ENCODE data around the gene GDF7. TPM values are rescaled to one million over a fixed set of nuclear protein-coding genes. Genes with fewer than 3 reads are reported as not detected.

The GDF7 gene
- total and polyA plus RNA-seq, 2 of the 4 experiments (the other 2 are of a cell fraction): under 0.01 to 0.02 TPM

- CTCF ChIA-PET: no interaction called here
- H2BK20ac ChIP-seq (ENCODE audit: low read depth, low read length): no peak overlapping the region
- no peak overlapping the region for H3K56ac ChIP-seq (ENCODE audit: extremely low read depth, insufficient read depth, low read length)
- dilution Hi-C loops (cut with HindIII; ENCODE audit: low sequenced_read_pairs, unreplicated experiment) (no loop called here), intact Hi-C loops (cut with micrococcal nuclease) (no loop called here), in situ Hi-C loops (cut with MboI; ENCODE audit: low sequenced_read_pairs) (no loop called here)
- H2AFZ ChIP-seq (replicated peaks; ENCODE audit: low read length, poor library complexity): no peak overlapping the region
- no peak overlapping the region for H3K4me2 ChIP-seq (ENCODE audit: low read depth, low read length)
- H3K14ac ChIP-seq (replicated peaks; ENCODE audit: low read depth, low read length): no peak overlapping the region
- ATAC-seq (ENCODE audit: low read depth) (no peak), DNase-seq (no peak)
- TF ChIP-seq NFE2L2 (IDR thresholded peaks at IDR 0.05; ENCODE audit: low read depth, low read length): no peak
- TF ChIP-seq CTCF (conservative IDR thresholded peaks at IDR 0.05; ENCODE audit: low read depth, low read length): no peak
- no peak for TF ChIP-seq BHLHE40 (IDR thresholded peaks at IDR 0.05; ENCODE audit: low read depth, low read length)
- TF ChIP-seq RCOR1 (IDR thresholded peaks at IDR 0.05; ENCODE audit: insufficient replicate concordance, low read length): no peak
- TF ChIP-seq ELK1 (IDR thresholded peaks at IDR 0.05; ENCODE audit: borderline replicate concordance, low read depth, low read length): no peak
- H3K4ac ChIP-seq (ENCODE audit: low read depth, low read length): no peak overlapping the region
- H3K4me3 ChIP-seq (ENCODE audit: insufficient read depth, low read depth, low read length): no peak overlapping the region
- peaks cover 5 to 7% of the 10 kb centered on the region in 2 experiments; a peak in 2 of 4 replicates for H3K79me1 ChIP-seq (ENCODE audit: low read depth in 1 of 2, low read length in 2 of 2)
- H2BK5ac ChIP-seq (ENCODE audit: low read depth, low read length, poor library complexity, severe bottlenecking): no peak overlapping the region
- no peak overlapping the region for H2BK120ac ChIP-seq (ENCODE audit: low read depth, low read length)
- no CpG with 5 or more reads among the region's 1 CpG for WGBS, 2 experiments (ENCODE audit: extremely low coverage in 2 of 2, insufficient read length in 1 of 2)
- no peaks in the 10 kb centered on the region for H3K9me3 ChIP-seq (ENCODE audit: control insufficient read depth, insufficient read depth, low read length)
- no peak overlapping the region for H4K5ac ChIP-seq (ENCODE audit: low read depth, low read length)
- H2BK15ac ChIP-seq (ENCODE audit: low read depth, low read length): no peak overlapping the region; the same call in 2 of the 3 replicates
- no peak overlapping the region for H3K27ac ChIP-seq (ENCODE audit: insufficient read depth, low read length)
- no peak overlapping the region for H2AK5ac ChIP-seq (ENCODE audit: low read depth, low read length)
- H4K8ac ChIP-seq (ENCODE audit: low read depth in 2 of 2, low read length in 2 of 2): no peak overlapping the region
- H4K91ac ChIP-seq (ENCODE audit: insufficient read depth, low read depth, low read length): no peak overlapping the region
- no peak overlapping the region for H3K23ac ChIP-seq (ENCODE audit: low read depth, low read length)
- POLR2A ChIA-PET (ENCODE audit: unreplicated experiment): no interaction called here
- peaks cover 1% of the 10 kb centered on the region; the same call in 1 of the 2 replicates for H3K4me1 ChIP-seq (ENCODE audit: control insufficient read depth, insufficient read depth, low read length)
- no peaks in the 10 kb centered on the region for H3K36me3 ChIP-seq (ENCODE audit: control insufficient read depth, insufficient read depth, low read length)
- H3K18ac ChIP-seq (ENCODE audit: low read depth, low read length): no peak overlapping the region
- no peak overlapping the region for H2AK9ac ChIP-seq (replicated peaks; ENCODE audit: low read depth, low read length, poor library complexity)
- H3K9me1 ChIP-seq (ENCODE audit: insufficient read depth, low read length): 0 out of 2 replicates have a peak, but pooled peaks cover 3% of the 10 kb centered on the region
- no TSS peak for BruUV-seq (replicated peaks)
- no peak overlapping the region for H3K9ac ChIP-seq (ENCODE audit: low read depth, low read length)
- H3K27me3 ChIP-seq (ENCODE audit: control insufficient read depth, insufficient read depth, low read length): no peaks in the 10 kb centered on the region
- H4K20me1 ChIP-seq (ENCODE audit: insufficient read depth, low read length): no peaks in the 10 kb centered on the region; the same call in 1 of the 2 replicates
Observed at GRCh38 chr2:20704886-20705285, 37.9 kb downstream of the GDF7 start.

All from IMR-90 (cell line).